Activated naive CD4-positive, alpha-beta T cell treated with anti-CD3 and anti-CD28 coated beads, Interleukin-2, amount 10 ng/mL, durations not matched to agents 7 days and 5 days (primary cell): ENCODE measurements around the gene TNIK.
"Not testable (repeated sequence)": the region's sequence is repeated elsewhere in the genome, so short reads cannot be mapped to it uniquely, and the experiment has no call there.

Experiments
- CTCF ChIA-PET: fragments of 350-600 bp; sonication (Branson Sonifier 250); formaldehyde crosslinking; loops from one replicate; lab custom pipeline; 2021; ENCODE audit warnings: antibody characterized with exemption; lab: Charles Lee
- DNase-seq: peaks from one replicate; pipeline ENCODE4 v3.0.0-alpha.2; 2020
- H3K27ac Mint-ChIP-seq: one replicate; pipeline ENCODE4 v1.8.0; 2021; ENCODE audit warnings: mild to moderate bottlenecking, moderate library complexity, mixed read lengths
- H3K27me3 Mint-ChIP-seq: one replicate; pipeline ENCODE4 v1.8.0; 2021; ENCODE audit warnings: mild to moderate bottlenecking, mixed read lengths
- H3K36me3 Mint-ChIP-seq: one replicate; pipeline ENCODE4 v1.8.0; 2021; ENCODE audit warnings: mixed read lengths
- H3K4me1 Mint-ChIP-seq: one replicate; pipeline ENCODE4 v1.8.0; 2021; ENCODE audit warnings: mixed read lengths
- H3K4me3 Mint-ChIP-seq: one replicate; pipeline ENCODE4 v1.8.0; 2021; ENCODE audit warnings: mild to moderate bottlenecking, moderate library complexity, mixed read lengths
- H3K9me3 Mint-ChIP-seq: one replicate; pipeline ENCODE4 v1.8.0; 2021; ENCODE audit warnings: mixed read lengths

The TNIK gene

GRCh38 chr3:171431550-171431949 is 28.7 kb downstream of the TNIK start:
- Mint-ChIP-seq H3K36me3 (peaks cover 2% of the 10 kb centered on the region), H3K27ac (no peak overlapping the region), H3K9me3 (no peaks in the 10 kb centered on the region), H3K4me1 (peaks cover 4% of the 10 kb centered on the region), H3K4me3 (no peak overlapping the region), H3K27me3 (no peaks in the 10 kb centered on the region)
- no peak for DNase-seq
- CTCF ChIA-PET, result no interaction called here

- Mint-ChIP-seq H3K4me3 (no peak overlapping the region), H3K36me3 (peaks cover 2% of the 10 kb centered on the region), H3K27me3 (no peaks in the 10 kb centered on the region), H3K27ac (no peak overlapping the region), H3K9me3 (no peaks in the 10 kb centered on the region), H3K4me1 (no peaks in the 10 kb centered on the region)
- DNase-seq, result no peak
- CTCF ChIA-PET, result interaction anchor here (0.6 kb wide), 1 partner anchor 99 kb away, joined by 3 read pairs; no protein-coding TSS in a partner anchor
Observed at GRCh38 chr3:171430530-171430929, 29.7 kb downstream of the TNIK start.

- H3K4me3 Mint-ChIP-seq, result no peak overlapping the region
- no peak for DNase-seq
- CTCF ChIA-PET, result interaction anchor here (0.6 to 1.3 kb wide), 2 partner anchors 16 to 100 kb away, joined by 3 read pairs; no protein-coding TSS in a partner anchor
- no peaks in the 10 kb centered on the region for H3K27me3 Mint-ChIP-seq
- peaks cover 1% of the 10 kb centered on the region for H3K36me3 Mint-ChIP-seq
- no peak overlapping the region for H3K27ac Mint-ChIP-seq
- H3K4me1 Mint-ChIP-seq, result no peaks in the 10 kb centered on the region
- no peaks in the 10 kb centered on the region for H3K9me3 Mint-ChIP-seq
Observed at GRCh38 chr3:171429635-171430034, 30.6 kb downstream of the TNIK start.

GRCh38 chr3:171428892-171429291 is 31.3 kb downstream of the TNIK start:
- no peak overlapping the region for H3K4me3 Mint-ChIP-seq
- H3K27ac Mint-ChIP-seq, result no peak overlapping the region
- H3K36me3 Mint-ChIP-seq, result peaks cover 8% of the 10 kb centered on the region
- peaks cover 5% of the 10 kb centered on the region for H3K9me3 Mint-ChIP-seq
- CTCF ChIA-PET, result interaction anchor here (0.6 to 1.3 kb wide), 2 partner anchors 15 to 17 kb away, joined by 3 read pairs; no protein-coding TSS in a partner anchor
- peaks cover 3% of the 10 kb centered on the region for H3K4me1 Mint-ChIP-seq
- DNase-seq, result no peak
- H3K27me3 Mint-ChIP-seq, result no peaks in the 10 kb centered on the region

- no peak overlapping the region for H3K4me3 Mint-ChIP-seq
- H3K9me3 Mint-ChIP-seq, result peaks cover 6% of the 10 kb centered on the region
- H3K36me3 Mint-ChIP-seq, result peaks cover 9% of the 10 kb centered on the region
- no peak overlapping the region for H3K27ac Mint-ChIP-seq
- H3K4me1 Mint-ChIP-seq, result peaks cover 3% of the 10 kb centered on the region
- CTCF ChIA-PET, result interaction anchor here (0.6 to 1.3 kb wide), 3 partner anchors 14 to 31 kb away, joined by 3 to 4 read pairs (median 3); no protein-coding TSS in a partner anchor
- H3K27me3 Mint-ChIP-seq, result no peaks in the 10 kb centered on the region
- no peak for DNase-seq
Observed at GRCh38 chr3:171428321-171428787, 31.9 kb downstream of the TNIK start.

- H3K4me3 Mint-ChIP-seq, result no peak overlapping the region
- DNase-seq, result no peak
- H3K36me3 Mint-ChIP-seq, result peaks cover 12% of the 10 kb centered on the region
- CTCF ChIA-PET, result interaction anchor here (0.6 kb wide), 1 partner anchor 32 kb away, joined by 4 read pairs; no protein-coding TSS in a partner anchor
- H3K27me3 Mint-ChIP-seq, result no peaks in the 10 kb centered on the region
- H3K27ac Mint-ChIP-seq, result no peak overlapping the region
- H3K9me3 Mint-ChIP-seq, result peaks cover 8% of the 10 kb centered on the region
- peaks cover 3% of the 10 kb centered on the region for H3K4me1 Mint-ChIP-seq
Observed at GRCh38 chr3:171427771-171428320, 32.4 kb downstream of the TNIK start.

- H3K27ac Mint-ChIP-seq, H3K9me3 Mint-ChIP-seq, H3K27me3 Mint-ChIP-seq, DNase-seq, H3K4me1 Mint-ChIP-seq, CTCF ChIA-PET, H3K4me3 Mint-ChIP-seq: not testable (repeated sequence)
- peaks cover 25% of the 10 kb centered on the region for H3K36me3 Mint-ChIP-seq
Observed at GRCh38 chr3:171424063-171424462, 36.1 kb downstream of the TNIK start.

GRCh38 chr3:171422855-171423254 is 37.4 kb downstream of the TNIK start:
- DNase-seq, H3K9me3 Mint-ChIP-seq, H3K4me1 Mint-ChIP-seq, H3K4me3 Mint-ChIP-seq, H3K27me3 Mint-ChIP-seq, CTCF ChIA-PET, H3K27ac Mint-ChIP-seq: not testable (repeated sequence)
- peaks cover 31% of the 10 kb centered on the region for H3K36me3 Mint-ChIP-seq

GRCh38 chr3:171420667-171421066 is 39.5 kb downstream of the TNIK start:
- Mint-ChIP-seq H3K9me3 (peaks cover 9% of the 10 kb centered on the region), H3K27ac (no peak overlapping the region), H3K4me1 (peaks cover 3% of the 10 kb centered on the region), H3K4me3 (no peak overlapping the region), H3K27me3 (no peaks in the 10 kb centered on the region), H3K36me3 (peaks cover 33% of the 10 kb centered on the region)
- CTCF ChIA-PET, result no interaction called here
- DNase-seq, result no peak

- CTCF ChIA-PET, result interaction anchor here (0.8 kb wide), 1 partner anchor 29 kb away, joined by 3 read pairs; no protein-coding TSS in a partner anchor
- peaks cover 9% of the 10 kb centered on the region for H3K9me3 Mint-ChIP-seq
- no peaks in the 10 kb centered on the region for H3K27me3 Mint-ChIP-seq
- DNase-seq, result no peak
- no peak overlapping the region for H3K4me3 Mint-ChIP-seq
- H3K36me3 Mint-ChIP-seq, result peaks cover 33% of the 10 kb centered on the region
- H3K27ac Mint-ChIP-seq, result no peak overlapping the region
- peaks cover 3% of the 10 kb centered on the region for H3K4me1 Mint-ChIP-seq
Observed at GRCh38 chr3:171419457-171419856, 40.7 kb downstream of the TNIK start.

GRCh38 chr3:171417813-171418212 is 42.4 kb downstream of the TNIK start:
- peaks cover 23% of the 10 kb centered on the region for H3K36me3 Mint-ChIP-seq

GRCh38 chr3:171417137-171417536 is 43.1 kb downstream of the TNIK start:
- H3K27me3 Mint-ChIP-seq, result no peaks in the 10 kb centered on the region
- H3K9me3 Mint-ChIP-seq, result no peaks in the 10 kb centered on the region
- DNase-seq, result no peak
- peaks cover 2% of the 10 kb centered on the region for H3K4me1 Mint-ChIP-seq
- H3K27ac Mint-ChIP-seq, result no peak overlapping the region
- H3K4me3 Mint-ChIP-seq, result no peak overlapping the region
- CTCF ChIA-PET, result no interaction called here
- peaks cover 21% of the 10 kb centered on the region for H3K36me3 Mint-ChIP-seq

More at GRCh38 chr3:171417813-171418212, 42.4 kb downstream of the TNIK start:
- H3K27me3 Mint-ChIP-seq, result no peaks in the 10 kb centered on the region
- CTCF ChIA-PET, result no interaction called here
- peaks cover under 1% of the 10 kb centered on the region for H3K9me3 Mint-ChIP-seq
- H3K27ac Mint-ChIP-seq, result no peak overlapping the region
- no peak overlapping the region for H3K4me3 Mint-ChIP-seq
- no peaks in the 10 kb centered on the region for H3K4me1 Mint-ChIP-seq
- DNase-seq, result no peak

- H3K4me3 Mint-ChIP-seq, result no peak overlapping the region
- DNase-seq, result no peak
- CTCF ChIA-PET, result no interaction called here
- no peaks in the 10 kb centered on the region for H3K27me3 Mint-ChIP-seq
- no peaks in the 10 kb centered on the region for H3K9me3 Mint-ChIP-seq
- peaks cover 2% of the 10 kb centered on the region for H3K4me1 Mint-ChIP-seq
- peaks cover 24% of the 10 kb centered on the region for H3K36me3 Mint-ChIP-seq
- no peak overlapping the region for H3K27ac Mint-ChIP-seq
Observed at GRCh38 chr3:171416666-171417065, 43.5 kb downstream of the TNIK start.

- Mint-ChIP-seq H3K9me3 (no peaks in the 10 kb centered on the region), H3K27ac (no peak overlapping the region), H3K4me1 (peaks cover 2% of the 10 kb centered on the region), H3K4me3 (no peak overlapping the region), H3K27me3 (no peaks in the 10 kb centered on the region), H3K36me3 (peaks cover 24% of the 10 kb centered on the region)
- CTCF ChIA-PET, result interaction anchor here (0.6 kb wide), 1 partner anchor 17 kb away, joined by 3 read pairs; no protein-coding TSS in a partner anchor
- no peak for DNase-seq
Observed at GRCh38 chr3:171416061-171416460, 44.1 kb downstream of the TNIK start.

- peaks cover 2% of the 10 kb centered on the region for H3K4me1 Mint-ChIP-seq
- H3K27me3 Mint-ChIP-seq, result no peaks in the 10 kb centered on the region
- H3K36me3 Mint-ChIP-seq, result peaks cover 19% of the 10 kb centered on the region
- no peak overlapping the region for H3K27ac Mint-ChIP-seq
- H3K4me3 Mint-ChIP-seq, result no peak overlapping the region
- no peaks in the 10 kb centered on the region for H3K9me3 Mint-ChIP-seq
- CTCF ChIA-PET, result no interaction called here
- no peak for DNase-seq
Observed at GRCh38 chr3:171415070-171415469, 45.1 kb downstream of the TNIK start.
